Stimulated activated CD8-positive, alpha-beta memory T cell treated with anti-CD3 and anti-CD28 coated beads, Interleukin-7, amount 100 ng/mL, for 4 hours (primary cell): Measurements from ENCODE around the gene GNAQ.

ENCODE experiments used
- DNase-seq, 2 donors: peaks; one replicate each; pipeline ENCODE4 v3.0.0-alpha.2; 2020; ENCODE audit warnings: low read depth in 2 of 2

Gene GNAQ

DNA sequence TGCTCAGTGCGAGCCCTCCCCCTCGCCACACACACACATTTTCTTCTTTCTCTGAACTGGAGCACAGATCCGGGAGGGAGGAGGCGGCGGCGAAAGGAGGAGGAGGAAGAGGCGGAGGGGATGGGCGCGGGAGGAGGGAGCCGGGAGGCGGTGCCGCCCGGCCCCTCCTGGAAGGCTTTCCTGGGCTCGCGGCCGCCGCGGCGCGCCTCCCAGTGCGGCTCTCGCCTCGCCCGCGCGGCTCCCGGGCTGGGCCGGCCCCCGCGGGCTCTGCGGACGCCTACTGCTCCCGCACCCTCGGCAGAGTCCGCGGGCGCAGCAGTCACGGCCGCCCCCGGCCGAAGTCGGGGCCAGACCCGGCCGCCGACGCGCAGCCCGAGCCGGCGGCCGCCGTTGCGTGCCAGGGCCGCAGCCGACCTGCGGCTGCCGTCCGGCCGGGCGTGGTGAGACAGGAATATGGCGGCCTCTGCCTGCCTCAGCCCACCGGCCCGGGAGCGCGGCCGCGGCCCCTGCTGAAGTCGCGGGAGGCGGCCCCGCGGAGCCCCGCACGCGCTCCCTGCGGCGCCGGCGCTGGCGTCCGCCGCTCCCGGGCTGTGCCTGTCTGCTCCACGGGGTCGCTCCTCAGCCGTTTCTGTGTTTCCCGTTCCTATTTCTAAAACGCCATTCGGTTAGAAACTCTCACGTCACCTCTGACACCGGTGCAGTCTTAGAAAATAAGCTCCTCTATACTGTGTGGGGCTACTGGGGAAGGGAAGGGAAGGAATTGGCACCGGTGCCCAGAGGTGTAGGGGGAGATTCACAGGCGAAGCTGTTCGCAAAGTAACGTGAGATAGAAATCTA lies 500 bp upstream of the GNAQ start:
- peak; percentile 73 to 74 for DNase-seq

DNA sequence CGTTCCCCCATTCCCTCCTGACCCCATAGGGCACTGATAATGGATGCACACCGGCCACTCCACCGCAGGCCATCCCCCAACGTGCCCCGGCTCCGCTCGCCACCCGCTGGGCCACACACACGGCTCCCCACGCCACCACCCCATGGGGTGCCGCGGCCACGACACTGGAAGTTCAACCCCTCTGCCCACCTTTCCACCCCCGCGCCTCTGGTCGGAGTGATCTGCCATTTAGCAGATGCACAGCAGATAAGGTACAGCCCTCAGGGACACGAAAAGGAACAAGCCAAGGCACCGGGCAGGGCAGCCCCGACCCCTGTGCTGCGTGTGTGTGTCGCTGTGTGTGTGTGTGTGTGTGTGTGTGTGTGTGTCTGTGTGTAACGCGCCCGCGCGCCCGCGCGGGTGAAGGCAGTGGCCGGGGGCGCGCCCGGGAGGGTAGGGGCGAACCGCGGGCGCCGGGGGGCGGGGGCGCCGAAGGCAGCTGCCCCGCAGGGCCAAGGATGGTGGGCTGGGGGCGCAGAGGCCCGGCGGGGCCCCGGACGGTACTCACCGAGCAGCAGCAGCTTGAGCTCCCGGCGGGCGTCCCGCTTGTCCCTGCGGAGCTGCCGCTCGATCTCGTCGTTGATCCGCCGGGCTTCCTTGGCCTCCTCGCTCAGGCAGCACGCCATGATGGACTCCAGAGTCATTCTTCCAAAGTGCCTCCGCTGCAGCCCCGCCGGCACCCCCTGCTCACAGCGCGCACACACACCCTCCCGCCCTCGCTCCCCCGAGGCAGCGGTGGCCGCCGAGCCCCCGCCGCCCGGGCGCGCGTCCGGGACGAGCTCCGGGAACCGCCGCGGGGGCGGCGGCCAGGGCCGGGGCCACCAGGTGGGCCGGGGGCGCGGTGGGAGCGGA lies 813 bp downstream of the GNAQ start:
- DNase-seq = peak in 1 of 2 donors; percentile 44

DNA sequence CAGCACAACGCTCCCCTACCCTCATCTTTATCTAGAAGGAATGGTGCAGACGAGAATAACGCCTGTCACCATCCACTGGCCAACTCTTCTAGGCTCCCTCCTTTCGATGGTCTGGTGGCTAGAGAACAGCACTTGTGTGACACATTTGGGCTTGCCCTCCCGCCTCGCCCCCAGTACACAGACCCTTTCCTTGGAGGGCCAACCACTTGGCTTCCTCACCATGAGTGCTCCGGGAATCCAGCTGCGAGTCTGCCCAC lies 1.4 kb downstream of the GNAQ start:
- DNase-seq = no peak

DNA sequence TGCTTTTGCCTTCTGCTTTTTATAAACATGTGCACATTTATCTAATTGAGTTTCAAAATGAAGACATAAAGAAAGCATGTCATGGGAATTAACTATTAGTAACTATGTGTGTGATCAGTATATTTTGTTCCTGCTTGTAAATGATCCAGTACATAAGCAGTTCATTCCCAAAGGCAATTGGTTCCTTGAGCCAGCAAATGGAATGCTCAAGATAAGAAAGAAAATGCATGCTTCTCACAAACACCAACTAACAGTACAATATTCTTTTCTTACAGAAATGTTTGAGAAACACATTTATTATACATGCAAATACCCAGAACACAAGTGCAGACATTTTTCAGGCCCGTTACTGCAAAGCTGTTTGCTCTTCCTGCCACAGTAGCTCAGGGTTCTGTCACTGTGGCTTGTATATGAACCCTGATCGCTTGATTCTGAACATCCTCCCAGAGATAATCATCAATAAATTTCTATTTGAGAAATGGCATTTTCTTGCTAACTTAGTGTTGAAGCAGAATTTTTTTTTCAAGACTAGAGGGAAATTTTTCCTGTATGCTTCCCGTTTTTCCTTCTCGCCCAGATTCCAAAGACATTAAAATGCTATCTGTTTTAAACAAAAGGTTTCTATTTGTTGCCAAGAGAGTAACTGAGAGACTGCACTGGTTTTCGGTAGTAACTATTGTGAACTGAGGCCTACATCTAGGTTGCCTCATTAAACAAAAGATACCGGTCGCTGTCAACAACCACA lies 1.9 kb downstream of the GNAQ start:
- DNase-seq = no peak

DNA sequence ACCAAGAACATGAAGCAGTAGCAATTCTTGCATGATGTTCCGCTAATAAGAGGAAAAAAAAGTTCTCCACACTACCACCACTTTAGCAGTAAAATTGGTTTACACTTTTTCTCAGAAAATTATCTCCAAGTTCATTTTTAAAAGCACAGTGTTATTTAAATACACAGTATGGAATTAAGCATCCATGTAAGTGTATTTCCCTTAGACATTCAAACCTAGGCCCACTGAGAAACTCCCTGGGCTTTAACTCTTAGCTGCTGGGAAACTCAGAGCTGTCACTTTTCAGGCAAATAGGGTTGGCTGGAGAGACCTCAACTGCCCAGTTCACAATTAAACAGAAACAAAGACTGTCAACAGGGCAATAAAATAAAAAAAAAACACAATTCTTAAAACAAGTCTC lies 2.7 kb downstream of the GNAQ start:
- no peak for DNase-seq

DNA sequence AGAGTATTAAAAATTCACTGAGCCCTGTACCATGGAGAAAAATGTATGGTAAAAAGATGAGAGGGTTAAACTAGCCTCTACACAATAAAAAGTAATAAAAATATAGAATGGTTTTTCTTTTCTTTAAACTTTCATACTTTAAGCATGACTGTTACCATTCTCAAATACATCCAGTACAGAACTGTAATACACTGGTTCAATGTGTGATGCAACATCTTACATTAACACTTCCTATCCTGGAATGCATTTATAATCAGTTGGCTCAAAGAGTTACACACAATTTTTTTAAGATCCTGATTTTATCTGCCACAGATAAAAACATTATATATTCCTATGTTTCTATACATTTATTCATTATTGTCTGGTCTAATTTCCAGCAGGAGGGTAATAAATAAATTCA lies 4.7 kb downstream of the GNAQ start:
- no peak for DNase-seq

DNA sequence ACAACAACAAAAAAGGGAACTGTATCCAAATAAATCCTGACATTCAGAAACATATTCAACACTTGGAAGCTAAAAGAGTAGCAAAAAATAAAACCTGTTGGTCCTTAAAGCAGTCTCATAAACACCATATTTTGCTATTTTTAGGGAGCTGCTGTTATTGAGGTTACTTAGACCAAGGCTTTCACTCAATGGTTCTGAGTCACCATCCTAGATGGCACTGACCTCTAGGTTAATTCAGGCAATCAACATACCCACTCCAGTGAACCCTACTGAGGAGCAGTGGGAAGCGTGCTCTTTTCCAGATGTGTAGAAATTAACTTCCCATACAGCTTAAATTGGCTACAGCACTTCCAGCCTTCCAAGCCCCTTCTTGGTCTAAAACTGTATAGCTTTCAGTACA lies 5.2 kb downstream of the GNAQ start:
- DNase-seq = no peak

DNA sequence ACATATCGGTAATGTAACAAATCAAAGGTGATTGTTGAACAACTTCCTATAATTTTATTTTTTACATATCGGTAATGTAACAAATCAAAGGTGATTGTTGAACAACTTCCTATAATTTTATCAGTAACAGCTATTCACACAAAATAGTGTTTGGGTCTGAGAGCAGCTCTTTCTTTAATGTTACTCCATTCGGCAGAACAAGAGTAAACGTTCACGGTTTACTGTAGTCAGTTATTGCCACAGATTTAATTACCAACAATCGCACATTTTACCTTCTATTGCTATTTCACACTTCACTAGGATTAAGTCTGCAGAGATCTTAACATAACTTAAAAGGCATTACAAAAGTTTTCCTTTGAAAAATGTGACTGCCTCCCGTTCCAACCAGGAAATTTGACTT lies 6.4 kb downstream of the GNAQ start:
- no peak for DNase-seq

DNA sequence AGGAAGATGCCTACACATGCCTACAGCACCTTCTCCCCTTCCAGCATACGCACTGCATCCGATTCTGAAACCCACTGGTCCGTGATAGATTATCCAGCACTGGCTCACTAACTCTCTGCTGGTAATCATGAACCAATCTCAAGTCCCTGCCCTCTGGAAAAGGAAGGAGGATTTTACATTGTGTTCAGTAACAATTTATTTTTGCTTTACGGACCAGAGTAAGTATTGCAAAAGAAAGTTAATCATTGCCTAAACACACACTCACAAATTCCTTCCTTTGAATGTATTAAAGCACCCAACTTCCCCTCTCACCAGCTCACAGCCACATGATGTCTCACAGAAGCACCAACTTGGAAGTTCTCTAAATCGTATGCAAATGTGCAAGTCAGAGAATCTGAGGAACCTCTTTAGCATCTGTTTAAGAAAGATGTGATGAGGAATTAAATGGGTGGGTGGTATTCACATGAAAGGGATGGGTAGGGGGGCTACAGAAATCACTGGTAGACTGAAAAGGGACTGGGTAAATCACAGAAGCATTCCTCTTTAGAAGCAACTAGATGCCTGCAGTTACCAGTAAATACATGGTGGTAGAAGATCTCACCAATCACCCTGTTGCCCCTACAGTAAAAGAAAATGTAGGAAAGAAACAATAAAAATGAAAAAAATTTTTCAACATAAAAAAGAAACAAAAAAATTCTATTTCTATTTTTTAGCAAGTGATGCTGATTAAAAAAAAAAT lies 8.4 kb downstream of the GNAQ start:
- no peak for DNase-seq

DNA sequence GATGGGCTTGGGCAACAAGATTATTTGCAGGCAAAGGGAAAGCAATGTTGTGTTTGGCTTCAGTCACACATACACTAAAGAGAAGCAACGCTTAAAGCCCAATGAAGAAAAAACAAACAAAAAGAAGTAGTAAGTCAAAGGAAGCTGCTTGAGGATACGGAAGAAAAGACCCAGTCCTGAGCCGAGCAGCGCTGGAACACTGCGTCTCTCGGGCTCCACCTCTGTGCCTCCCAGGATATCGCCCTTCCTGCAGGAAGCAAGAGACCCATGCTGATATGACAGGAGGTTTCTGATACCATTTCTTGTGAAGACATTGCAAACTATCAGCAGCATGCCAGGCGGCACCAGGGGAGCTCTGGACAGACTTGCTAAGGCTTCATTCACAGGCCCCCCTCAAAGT lies 9.9 kb downstream of the GNAQ start:
- DNase-seq = no peak

DNA sequence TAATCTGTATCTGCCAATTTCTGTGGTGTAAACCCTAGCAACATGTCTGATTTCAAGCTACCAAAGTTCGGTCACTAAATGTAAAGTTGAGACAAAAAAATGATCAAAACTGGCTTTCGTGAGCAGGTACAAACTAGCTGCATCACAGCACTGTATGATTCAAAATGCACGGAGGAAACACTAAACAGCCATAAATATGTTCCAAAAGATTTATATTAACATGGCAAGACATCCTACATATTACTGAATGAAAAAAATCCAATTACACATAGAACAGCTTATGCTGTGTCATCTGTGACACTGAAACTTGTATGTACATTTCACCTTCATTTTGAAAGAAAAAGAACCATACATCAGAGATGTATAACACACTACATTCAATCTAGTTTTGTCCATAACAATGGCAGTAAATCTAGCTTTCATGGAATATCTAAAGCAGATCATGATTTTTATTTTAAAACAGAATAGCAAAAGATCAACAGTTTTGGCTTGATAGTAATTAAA lies 14.4 kb downstream of the GNAQ start:
- DNase-seq = no peak

DNA sequence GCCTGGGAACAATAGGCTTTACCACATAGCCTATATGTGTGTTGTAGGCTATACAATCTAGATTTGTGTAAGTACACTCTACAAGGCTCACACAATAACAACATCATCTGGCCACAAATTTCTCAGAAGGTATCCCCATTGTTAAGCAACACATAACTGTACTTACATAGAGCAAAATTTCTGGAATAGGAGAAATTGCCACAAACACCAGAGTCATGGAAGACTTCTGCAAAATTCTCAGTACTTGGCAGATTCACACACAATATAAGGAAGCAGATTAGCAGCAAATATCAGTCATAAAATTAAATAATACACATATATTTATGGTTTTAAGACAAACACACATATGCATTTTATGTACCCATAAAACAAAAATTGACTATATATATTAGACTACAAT lies 16.4 kb downstream of the GNAQ start:
- no peak for DNase-seq

DNA sequence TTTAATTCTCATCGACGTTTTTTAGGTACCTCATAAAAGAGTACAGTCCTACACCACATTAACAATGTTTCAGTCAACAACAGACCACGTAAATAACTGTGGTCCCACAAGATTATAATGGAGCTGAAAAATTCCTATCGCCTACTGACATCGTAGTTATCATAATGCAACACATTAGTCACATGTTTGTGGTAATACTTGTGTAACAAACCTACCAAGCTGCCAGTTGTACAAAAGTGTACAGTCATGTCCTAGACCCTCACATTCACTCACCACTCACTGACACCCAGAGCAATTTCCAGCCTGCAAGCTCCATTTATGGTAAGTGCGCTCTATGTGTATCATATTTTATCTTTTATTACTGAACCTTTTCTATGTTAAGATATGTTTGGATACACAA lies 16.8 kb downstream of the GNAQ start:
- DNase-seq = no peak

DNA sequence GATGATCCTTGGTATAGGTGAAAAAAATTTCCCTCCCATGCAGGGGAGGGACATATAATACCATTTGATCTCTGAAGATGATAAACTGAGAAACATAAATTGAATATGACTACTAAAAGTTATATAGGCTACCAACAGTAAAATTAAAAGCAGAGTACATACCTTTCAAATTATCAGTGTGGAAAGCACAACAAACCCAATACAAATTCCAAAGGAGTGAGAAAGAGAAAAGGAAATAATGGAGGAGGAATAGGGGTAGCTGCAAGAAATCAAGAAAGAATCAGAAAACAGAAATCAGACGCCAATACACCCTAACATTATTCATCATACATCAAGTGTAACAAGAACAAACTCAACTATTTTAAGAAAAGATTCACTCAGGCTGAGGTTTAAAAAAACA lies 17.7 kb downstream of the GNAQ start:
- DNase-seq = no peak

DNA sequence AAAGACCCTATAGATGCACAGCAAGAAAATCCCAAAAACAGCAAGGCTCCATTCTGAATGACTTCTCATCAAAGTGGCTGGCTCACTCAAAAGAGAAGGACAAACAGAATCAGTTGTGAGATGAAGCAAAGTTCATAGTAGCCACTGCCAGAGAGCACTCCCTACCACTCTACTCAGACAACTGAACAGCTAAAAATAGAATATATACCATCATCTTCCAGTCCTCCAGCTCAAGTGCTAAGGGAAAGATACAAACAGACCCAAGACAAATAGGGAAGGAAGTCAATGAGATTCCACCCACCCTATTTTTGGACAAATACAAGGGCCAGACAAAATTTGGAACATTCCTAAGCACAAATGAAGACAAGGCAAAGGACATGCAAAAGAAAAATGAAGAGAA lies 20.6 kb downstream of the GNAQ start:
- DNase-seq = no peak

DNA sequence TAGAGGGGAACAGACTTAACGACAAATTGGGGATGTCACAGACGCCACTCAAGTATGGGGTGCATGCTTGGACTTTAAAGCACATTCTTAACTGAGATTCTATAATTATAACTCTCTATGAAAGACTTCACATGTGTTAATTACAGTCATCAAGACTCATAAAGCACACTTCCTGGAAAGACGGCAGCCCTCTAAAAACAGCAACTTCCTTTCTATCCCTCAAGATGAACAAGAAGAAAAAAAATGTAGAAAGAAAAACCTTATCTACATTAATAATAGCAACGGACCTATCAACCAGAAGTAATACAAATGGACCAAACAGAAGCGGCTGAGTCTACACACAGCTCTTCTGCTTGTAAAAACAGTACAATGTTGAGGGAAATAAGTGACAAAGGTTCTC lies 21.2 kb downstream of the GNAQ start:
- no peak for DNase-seq

DNA sequence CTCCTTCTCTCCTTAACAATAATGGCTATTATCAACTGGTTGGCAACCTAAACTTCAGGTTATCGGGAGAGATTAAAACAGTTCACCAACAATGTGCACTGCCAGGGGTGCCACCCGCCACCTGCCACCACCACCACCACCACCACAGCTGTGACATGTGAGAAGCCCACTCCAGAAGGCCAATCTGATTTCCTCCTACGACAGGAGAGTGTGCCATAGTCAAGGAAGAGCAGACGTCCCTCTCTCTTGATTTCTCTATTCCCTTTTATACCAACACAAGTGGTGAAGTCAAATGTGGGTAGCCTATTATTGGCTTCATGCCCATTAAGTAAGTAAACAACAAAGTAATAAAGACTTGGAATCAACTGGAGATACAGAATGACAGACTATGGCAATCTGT lies 22.4 kb downstream of the GNAQ start:
- no peak for DNase-seq

DNA sequence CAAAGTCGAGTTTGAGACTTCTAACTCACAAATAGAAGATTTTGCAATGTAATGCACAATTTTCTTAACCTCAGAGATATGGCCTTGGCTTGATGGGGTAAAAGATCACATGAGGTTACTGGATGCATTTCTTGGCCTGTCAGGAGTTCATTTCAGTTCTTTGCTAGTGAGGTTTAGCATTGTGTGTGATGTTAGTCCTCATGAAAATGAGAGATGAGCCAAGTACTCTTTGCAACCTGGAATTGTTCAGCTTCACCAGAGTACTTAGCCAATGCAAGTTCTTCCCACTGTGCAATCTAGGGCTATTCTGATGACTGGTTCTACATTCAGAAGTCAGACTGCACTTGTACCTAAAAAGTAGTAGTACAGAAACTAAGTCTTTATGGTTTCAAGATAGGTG lies 24.9 kb downstream of the GNAQ start:
- DNase-seq = no peak

DNA sequence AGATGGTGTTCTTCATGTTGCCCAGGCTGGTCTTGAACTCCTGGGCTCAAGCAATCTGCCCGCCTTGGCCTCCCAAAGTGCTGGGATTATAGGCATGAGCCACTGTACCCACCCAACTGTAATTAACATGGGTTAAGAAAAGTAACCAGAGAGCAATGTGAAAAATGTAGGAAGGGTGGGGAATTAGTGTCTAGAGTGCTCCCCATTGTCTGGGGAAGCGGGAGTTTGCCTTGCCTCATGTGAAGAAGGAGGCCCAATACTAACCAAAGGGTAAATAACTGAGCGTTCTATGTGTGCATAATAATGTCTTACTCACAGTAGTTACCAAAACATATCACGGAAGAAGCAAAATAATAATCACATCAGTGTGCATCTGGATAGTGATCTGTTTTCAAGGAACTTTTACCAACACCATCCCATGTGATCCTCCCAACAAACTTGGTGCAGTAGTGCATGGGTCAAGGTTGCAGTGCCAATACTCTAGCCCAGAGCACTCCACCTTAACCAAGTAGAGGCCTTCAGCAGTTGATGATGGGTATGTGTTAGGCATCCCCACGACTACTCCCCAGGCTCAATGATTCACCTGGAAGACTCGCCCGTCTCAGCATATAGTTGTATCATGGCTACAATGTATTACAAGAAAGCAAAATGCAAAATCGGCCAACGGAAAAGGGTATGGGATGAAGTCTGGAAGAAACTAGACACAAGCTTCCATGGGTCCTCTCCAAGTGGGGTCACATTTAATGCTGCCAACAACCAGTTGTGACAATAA lies 26.2 kb downstream of the GNAQ start:
- no peak for DNase-seq

DNA sequence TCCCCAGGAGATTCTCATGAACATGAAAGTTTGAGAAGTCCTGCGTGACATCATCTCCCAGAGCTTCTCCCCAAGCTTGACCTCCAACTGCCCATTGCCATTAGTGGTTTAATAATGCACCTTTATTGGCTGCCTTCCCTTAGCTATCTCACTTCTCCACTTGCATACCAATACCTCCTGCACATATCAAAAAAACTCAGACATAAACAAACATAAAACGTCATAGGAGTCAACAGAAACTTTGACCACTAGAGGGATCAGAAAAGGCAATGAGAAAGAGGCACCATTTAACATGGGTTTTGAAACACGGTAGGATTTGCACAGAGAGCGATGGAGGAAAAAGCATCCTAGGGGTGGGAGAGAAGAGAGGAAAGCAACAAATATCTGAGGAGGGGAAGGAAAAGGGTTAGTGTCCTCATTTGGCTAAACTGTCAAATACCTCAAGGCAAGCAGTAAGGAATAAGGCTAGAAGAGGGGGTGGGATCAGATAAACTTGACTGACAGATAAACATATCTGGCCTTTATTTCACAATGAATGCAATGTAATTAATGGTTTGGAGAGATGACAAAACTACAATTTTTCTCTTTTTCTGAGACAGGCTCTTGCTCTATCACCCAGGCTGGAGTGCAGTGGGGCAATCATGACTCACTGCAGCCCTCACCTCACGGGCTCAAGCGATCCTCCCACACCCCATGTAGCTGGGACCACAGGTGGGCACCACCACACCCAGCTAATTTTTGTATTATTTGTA lies 27.0 kb downstream of the GNAQ start:
- DNase-seq = no peak
